Endothelial cell of umbilical vein (primary cell): ENCODE measurements around the gene MCM3AP. TPM values are rescaled to one million over a fixed set of nuclear protein-coding genes. Genes with fewer than 3 reads are reported as not detected.

Experiments
- BruUV-seq: library from RNA; stranded (reverse); fragments of 400-500 nt; replicated peaks from 2 replicates; lab custom pipeline; 2021; lab: Mats Ljungman, UMichigan
- CTCF ChIA-PET: fragments of 300-600, 350-600 bp; sonication (Branson Sonifier 250); formaldehyde crosslinking; loops from one replicate; lab custom pipeline; 2021; ENCODE audit warnings: antibody characterized with exemption, inconsistent platforms; lab: Charles Lee
- POLR2A ChIA-PET: fragments of 300-600, 350-600 bp; sonication (Branson Sonifier 250); formaldehyde crosslinking; loops from one replicate; lab custom pipeline; 2021; ENCODE audit warnings: antibody characterized with exemption, inconsistent platforms; lab: Charles Lee
- DNase-seq: peaks from one replicate; pipeline ENCODE4 v3.0.0-alpha.2; 2011; ENCODE audit warnings: low read depth, low spot score
- FAIRE-seq: peaks from 2 replicates; lab custom pipeline; 2011; peaks lifted over from hg19 to GRCh38; lab: Jason Lieb, UNC
- H2AFZ ChIP-seq: 2 replicates; pipeline ENCODE4 v1.6.0; 2012; ENCODE audit warnings: low read depth, low read length, control low read depth, inconsistent platforms
- H3K27ac ChIP-seq: 2 replicates; pipeline ENCODE4 v1.5.1; 2011; ENCODE audit warnings: low read depth, mild to moderate bottlenecking, control low read depth, low read length, moderate library complexity; ENCODE audit not compliant: insufficient read depth
- H3K27me3 ChIP-seq, 2 experiments: 2 replicates each; pipeline versions ENCODE4 v1.6.0 to v1.6.1; 2011; ENCODE audit warnings: low read length in 2 of 2, mixed read lengths in 1 of 2; ENCODE audit not compliant: control insufficient read depth in 2 of 2, insufficient read depth in 2 of 2
- H3K36me3 ChIP-seq, 2 experiments: 2 replicates in 1 of 2; 3 replicates in 1 of 2; pipeline ENCODE4 v1.5.1; 2011; ENCODE audit warnings: low read length in 2 of 2, mild to moderate bottlenecking in 1 of 2, moderate library complexity in 1 of 2; ENCODE audit not compliant: control insufficient read depth in 2 of 2, insufficient read depth in 2 of 2; ENCODE audit errors: extremely low read depth in 1 of 2
- H3K4me1 ChIP-seq: 3 replicates; pipeline ENCODE4 v1.5.1; 2011; ENCODE audit warnings: mild to moderate bottlenecking, low read length; ENCODE audit not compliant: control insufficient read depth, insufficient read depth; ENCODE audit errors: extremely low read depth
- H3K4me2 ChIP-seq: 2 replicates; pipeline ENCODE4 v1.6.1; 2011; ENCODE audit warnings: low read length, control low read depth, mixed read lengths; ENCODE audit not compliant: insufficient read depth
- H3K4me3 ChIP-seq, 3 experiments: fragments of 200-600 bp in 1 of 3; sonication (generic), shearing (Covaris generic) in 1 of 3; replicated peaks in 1 of 3; 2 replicates each; pipeline ENCODE4 v1.5.1; 2011 to 2016; ENCODE audit warnings: control low read depth in 3 of 3, low read length in 3 of 3, mild to moderate bottlenecking in 2 of 3, inconsistent platforms in 1 of 3, low read depth in 1 of 3, moderate library complexity in 1 of 3; ENCODE audit not compliant: insufficient read depth in 1 of 3
- H3K79me2 ChIP-seq: 2 replicates; pipeline ENCODE4 v1.6.0; 2012; ENCODE audit warnings: low read length, inconsistent platforms; ENCODE audit not compliant: control insufficient read depth, insufficient read depth
- H3K9ac ChIP-seq: replicated peaks from 2 replicates; pipeline ENCODE3; 2011; ENCODE audit warnings: low read length, control low read depth; ENCODE audit not compliant: insufficient read depth; ENCODE audit errors: extremely low read depth
- H3K9me1 ChIP-seq: replicated peaks from 3 replicates; pipeline ENCODE4 v1.6.0; 2011; ENCODE audit warnings: mild to moderate bottlenecking, low read length; ENCODE audit not compliant: control insufficient read depth, insufficient read depth; ENCODE audit errors: extremely low read depth
- H3K9me3 ChIP-seq: replicated peaks from 2 replicates; pipeline ENCODE4 v1.5.1; 2012; ENCODE audit warnings: low read length, inconsistent platforms; ENCODE audit not compliant: control insufficient read depth, insufficient read depth
- H4K20me1 ChIP-seq: replicated peaks from 2 replicates; pipeline ENCODE3; 2011; ENCODE audit warnings: mild to moderate bottlenecking, low read length; ENCODE audit not compliant: control insufficient read depth, insufficient read depth; ENCODE audit errors: extremely low read depth
- EZH2 ChIP-seq: IDR thresholded peaks from 2 replicates; pipeline ENCODE4 v1.6.1; 2012; ENCODE audit warnings: borderline replicate concordance, low read depth, mild to moderate bottlenecking, moderate library complexity, low read length, inconsistent platforms; ENCODE audit not compliant: severe bottlenecking
- FOS ChIP-seq: IDR thresholded peaks from 2 replicates; pipeline ENCODE4 v1.6.1; 2011; ENCODE audit warnings: mild to moderate bottlenecking, low read length, moderate library complexity, borderline replicate concordance; ENCODE audit not compliant: insufficient read depth
- GATA2 ChIP-seq: IDR thresholded peaks from 2 replicates; pipeline ENCODE4 v1.7.0; 2011; ENCODE audit warnings: low read depth, mild to moderate bottlenecking, moderate library complexity, mixed read lengths, low read length; ENCODE audit not compliant: insufficient read length, insufficient read depth
- JUN ChIP-seq: IDR thresholded peaks from 2 replicates; pipeline ENCODE4 v1.6.1; 2011; ENCODE audit warnings: borderline replicate concordance, low read depth; ENCODE audit not compliant: insufficient read length, insufficient read depth
- MYC ChIP-seq: IDR thresholded peaks from one replicate; pipeline ENCODE4 v1.6.1; 2011; ENCODE audit warnings: mild to moderate bottlenecking, low read depth, low read length
- POLR2A ChIP-seq: IDR thresholded peaks from 2 replicates; pipeline ENCODE4 v1.6.1; 2012; ENCODE audit warnings: low read depth, mild to moderate bottlenecking, control low read depth, low read length
- POLR2AphosphoS5 ChIP-seq: IDR thresholded peaks from 2 replicates; pipeline ENCODE4 v1.6.1; 2012; ENCODE audit warnings: low read depth, mild to moderate bottlenecking, control low read depth, low read length, moderate library complexity; ENCODE audit not compliant: insufficient read depth
- dilution Hi-C: fragments of 300-500 bp; cut with MboI; formaldehyde crosslinking; loops from one replicate; pipeline ENCODE4 v1.15.0; 2019; ENCODE audit warnings: low sequenced_read_pairs; ENCODE audit not compliant: extremely low pct_ligation_motif_present
- intact Hi-C: fragments of 100-400 bp; cut with micrococcal nuclease; formaldehyde crosslinking; loops from one replicate; pipeline ENCODE4 v1.10.0; 2022
- polyA plus RNA-seq, 4 experiments: library from polyadenylated mRNA; depleted of rRNA in 3 of 4; stranded (reverse) in 3 of 4; unstranded in 1 of 4; fragments of >200 nt; gene quantifications; 2 replicates each; pipeline versions ENCODE4 v1.2.1 to v1.2.3, GENCODE V29; 2011 to 2012; ENCODE audit warnings: missing spikeins in 1 of 4
- total RNA-seq: library from RNA; stranded (reverse); gene quantifications from 2 replicates; pipeline ENCODE4 v1.2.3, GENCODE V29; 2021
- TF ChIP-seq, protein P1 (sequence below): IDR thresholded peaks from 2 replicates; pipeline ENCODE4 v1.6.1; 2011; ENCODE audit not compliant: insufficient read depth, insufficient read length
- TF ChIP-seq, protein P2 (sequence below), 2 donors: IDR thresholded peaks; 1 replicate in 1 of 2; 2 replicates in 1 of 2; pipeline ENCODE4 v1.5.1; 2011; ENCODE audit warnings: low read length in 2 of 2, mild to moderate bottlenecking in 2 of 2, moderate library complexity in 2 of 2, control low read depth in 1 of 2, inconsistent platforms in 1 of 2, low read depth in 1 of 2; ENCODE audit not compliant: insufficient read depth in 1 of 2; ENCODE audit errors: extremely low read depth in 1 of 2

The MCM3AP gene
- total and polyA plus RNA-seq, 2 donors (not counting 3 experiments of a cell fraction or from before 2014, with no cell fraction given) = 37.9 to 115 TPM

DNA sequence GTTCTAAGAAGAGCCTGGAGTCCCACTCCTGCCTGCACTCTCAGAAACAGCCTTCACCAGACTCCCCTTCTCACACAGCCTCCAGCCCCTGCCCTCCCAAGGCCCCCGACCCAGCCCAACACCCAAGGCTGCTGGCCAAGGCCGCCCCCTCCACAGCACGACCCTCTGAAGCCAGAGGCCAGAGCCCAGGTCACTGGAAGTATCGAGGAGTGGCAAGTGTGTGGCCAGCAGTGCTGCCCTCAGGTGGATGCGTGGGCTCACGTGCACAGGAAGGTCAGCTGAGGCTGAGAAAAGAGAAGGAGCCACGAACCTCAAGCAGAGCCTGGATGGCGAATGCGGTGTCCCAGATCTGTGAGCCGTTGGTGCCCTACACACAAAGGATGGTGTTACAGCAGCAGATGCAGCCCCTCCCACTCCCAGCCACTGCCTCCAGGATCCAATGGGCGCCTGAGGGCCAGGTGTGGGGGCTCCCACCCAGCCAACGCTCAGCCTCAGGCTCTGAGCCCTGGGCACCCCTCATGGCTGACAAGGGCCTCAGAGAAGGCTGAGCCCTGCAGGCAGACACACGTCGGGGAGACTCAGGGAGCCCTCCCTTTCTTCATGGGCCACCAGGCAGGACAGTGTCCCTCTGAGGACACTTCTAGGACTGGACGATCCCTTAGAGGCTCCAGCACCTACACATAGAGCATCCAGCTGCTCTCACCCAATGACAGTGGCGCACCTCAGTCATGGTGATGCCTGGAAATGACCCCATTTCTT lies 74.9 kb downstream of the MCM3AP start:
- Histone ChIP-seq H3K36me3 (peaks cover 14 to 49% of the 10 kb centered on the region in 2 experiments), H4K20me1 (no peaks in the 10 kb centered on the region), H3K79me2 (no peaks in the 10 kb centered on the region), H3K4me2 (no peak overlapping the region), H2AFZ (no peak overlapping the region), H3K9me1 (no peaks in the 10 kb centered on the region), H3K9ac (no peak overlapping the region), H3K27ac (no peak overlapping the region), H3K9me3 (no peaks in the 10 kb centered on the region), H3K4me3 (no peak overlapping the region), H3K27me3 (no peaks in the 10 kb centered on the region), H3K4me1 (no peaks in the 10 kb centered on the region)
- ChIA-PET CTCF (interaction anchor here (1.9 kb wide), 1 partner anchor 67 kb away, joined by 9 read pairs; no protein-coding TSS in a partner anchor), POLR2A (no interaction called here)
- dilution Hi-C loops = no loop called here
- intact Hi-C loops = no loop called here
- FAIRE-seq (no peak), DNase-seq (no peak)
- no peak for TF ChIP-seq JUN
- TF ChIP-seq FOS = no peak
- no peak for TF ChIP-seq POLR2AphosphoS5
- TF ChIP-seq, protein P1, sequence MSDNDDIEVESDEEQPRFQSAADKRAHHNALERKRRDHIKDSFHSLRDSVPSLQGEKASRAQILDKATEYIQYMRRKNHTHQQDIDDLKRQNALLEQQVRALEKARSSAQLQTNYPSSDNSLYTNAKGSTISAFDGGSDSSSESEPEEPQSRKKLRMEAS = no peak
- TF ChIP-seq, protein P2, sequence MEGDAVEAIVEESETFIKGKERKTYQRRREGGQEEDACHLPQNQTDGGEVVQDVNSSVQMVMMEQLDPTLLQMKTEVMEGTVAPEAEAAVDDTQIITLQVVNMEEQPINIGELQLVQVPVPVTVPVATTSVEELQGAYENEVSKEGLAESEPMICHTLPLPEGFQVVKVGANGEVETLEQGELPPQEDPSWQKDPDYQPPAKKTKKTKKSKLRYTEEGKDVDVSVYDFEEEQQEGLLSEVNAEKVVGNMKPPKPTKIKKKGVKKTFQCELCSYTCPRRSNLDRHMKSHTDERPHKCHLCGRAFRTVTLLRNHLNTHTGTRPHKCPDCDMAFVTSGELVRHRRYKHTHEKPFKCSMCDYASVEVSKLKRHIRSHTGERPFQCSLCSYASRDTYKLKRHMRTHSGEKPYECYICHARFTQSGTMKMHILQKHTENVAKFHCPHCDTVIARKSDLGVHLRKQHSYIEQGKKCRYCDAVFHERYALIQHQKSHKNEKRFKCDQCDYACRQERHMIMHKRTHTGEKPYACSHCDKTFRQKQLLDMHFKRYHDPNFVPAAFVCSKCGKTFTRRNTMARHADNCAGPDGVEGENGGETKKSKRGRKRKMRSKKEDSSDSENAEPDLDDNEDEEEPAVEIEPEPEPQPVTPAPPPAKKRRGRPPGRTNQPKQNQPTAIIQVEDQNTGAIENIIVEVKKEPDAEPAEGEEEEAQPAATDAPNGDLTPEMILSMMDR (IDR thresholded peaks at IDR 0.05; ENCODE audit: extremely low read depth in 1 of 2, insufficient read depth in 1 of 2, low read depth in 1 of 2, low read length in 2 of 2) = no peak
- TF ChIP-seq EZH2 = no peak
- no peak for TF ChIP-seq POLR2A
- TF ChIP-seq MYC = no peak
- TF ChIP-seq GATA2 = no peak
- BruUV-seq = no TSS peak
